GM12892 (cell line): ENCODE results near the gene LRMDA.

ENCODE experiments used
- DNase-seq: peaks from one replicate; pipeline ENCODE4 v3.0.0; 2011; ENCODE audit not compliant: insufficient read length
- FAIRE-seq: peaks from 2 replicates; lab custom pipeline; 2011; peaks lifted over from hg19 to GRCh38; lab: Jason Lieb, UNC
- POLR2A ChIP-seq: IDR thresholded peaks from 2 replicates; pipeline ENCODE4 v1.6.1; 2011; ENCODE audit warnings: low read depth, low read length, control low read depth
- POLR2AphosphoS5 ChIP-seq: IDR thresholded peaks from 2 replicates; pipeline ENCODE4 v1.6.1; 2011; ENCODE audit warnings: low read depth, low read length, control low read depth
- TAF1 ChIP-seq: IDR thresholded peaks from 2 replicates; pipeline ENCODE4 v1.6.1; 2011; ENCODE audit warnings: low read depth, mild to moderate bottlenecking, control low read depth, low read length, borderline replicate concordance

Gene LRMDA

DNA sequence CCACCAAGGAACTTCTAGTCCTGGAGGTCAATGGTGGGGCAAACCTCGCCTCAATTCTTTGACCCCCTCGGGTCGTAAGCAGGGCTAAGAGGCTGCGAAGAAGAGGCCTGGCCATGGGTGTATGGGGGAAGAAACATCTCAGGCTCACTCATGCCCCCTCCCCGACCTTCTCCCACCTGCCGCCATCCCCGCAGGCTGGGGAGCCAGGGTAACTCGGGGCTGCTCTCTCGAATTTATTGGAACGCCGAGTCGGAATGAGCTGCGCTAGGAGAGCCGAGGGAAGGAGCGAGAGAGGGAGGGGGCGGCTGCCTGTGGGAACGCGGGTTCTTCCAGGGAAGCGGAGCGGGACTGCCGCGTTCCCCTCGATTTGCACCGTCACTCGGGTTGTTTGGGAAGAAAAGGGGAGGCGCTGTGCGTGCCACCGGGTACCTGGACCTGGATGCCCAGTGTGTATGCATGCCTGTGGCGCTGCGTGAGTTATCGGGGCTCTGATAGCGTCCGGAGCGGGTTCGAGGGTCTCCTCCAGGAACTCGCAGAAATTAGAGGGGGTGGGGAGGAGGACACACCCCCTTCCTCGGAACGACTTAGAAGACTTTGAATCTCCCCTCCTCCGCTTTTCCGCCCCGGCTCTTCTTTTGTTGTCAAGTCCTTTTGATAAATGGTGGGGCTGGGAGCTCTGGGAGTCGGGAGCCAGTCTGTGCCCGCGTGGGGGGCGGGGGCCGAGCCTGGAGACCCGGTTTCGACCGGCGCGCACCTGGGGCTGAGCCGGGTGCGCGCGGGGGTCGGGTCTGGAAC is 28.1 kb upstream of the LRMDA start:
- FAIRE-seq = no peak
- no peak for TF ChIP-seq POLR2AphosphoS5
- no peak for TF ChIP-seq TAF1
- no peak for TF ChIP-seq POLR2A
- DNase-seq = no peak

DNA sequence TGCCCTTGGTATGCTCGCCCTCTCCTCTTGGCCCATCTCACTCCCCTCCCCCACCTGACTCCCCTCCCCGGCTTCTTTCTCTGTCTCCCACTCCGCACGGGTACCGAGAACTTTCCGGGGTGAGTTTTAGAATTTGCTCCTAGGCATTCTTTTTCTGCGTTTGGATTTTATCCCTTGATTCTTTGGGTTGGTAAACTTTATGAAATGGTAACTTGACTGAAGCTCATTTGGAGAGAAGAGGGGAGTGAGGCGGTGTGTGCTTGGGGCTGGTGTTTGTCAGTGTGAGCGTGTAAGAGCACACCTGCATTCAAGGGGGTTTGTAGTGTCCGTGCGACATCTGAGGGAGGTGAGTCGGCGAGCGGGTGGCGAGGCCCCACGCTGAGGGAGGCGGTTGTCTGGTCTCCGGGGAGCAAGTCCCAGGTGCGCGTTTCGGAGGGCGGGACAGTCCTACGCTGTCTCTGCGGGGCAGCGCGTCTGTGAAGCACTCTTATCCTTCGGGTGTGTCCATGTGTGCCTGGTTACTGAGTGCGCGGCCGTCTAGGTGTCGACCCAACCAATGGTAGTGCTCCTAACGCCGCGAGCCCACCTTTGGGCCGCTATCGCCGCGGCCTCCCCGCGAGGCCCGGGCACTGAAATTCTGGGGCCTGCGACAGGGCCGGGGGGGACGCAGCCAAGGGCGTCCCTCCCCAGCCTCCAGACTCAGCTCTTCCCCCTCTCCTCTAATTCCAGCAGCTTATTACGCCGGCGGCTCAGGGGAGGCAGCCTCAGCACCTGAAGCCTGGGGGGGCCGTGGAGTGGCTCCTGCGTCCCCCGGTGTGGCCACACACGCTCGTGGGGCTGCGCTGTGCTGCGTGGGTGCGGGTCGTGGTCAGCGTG is 27.2 kb upstream of the LRMDA start:
- DNase-seq (peak; percentile 33), FAIRE-seq (no peak)
- no peak for TF ChIP-seq TAF1
- no peak for TF ChIP-seq POLR2A
- TF ChIP-seq POLR2AphosphoS5 = no peak

DNA sequence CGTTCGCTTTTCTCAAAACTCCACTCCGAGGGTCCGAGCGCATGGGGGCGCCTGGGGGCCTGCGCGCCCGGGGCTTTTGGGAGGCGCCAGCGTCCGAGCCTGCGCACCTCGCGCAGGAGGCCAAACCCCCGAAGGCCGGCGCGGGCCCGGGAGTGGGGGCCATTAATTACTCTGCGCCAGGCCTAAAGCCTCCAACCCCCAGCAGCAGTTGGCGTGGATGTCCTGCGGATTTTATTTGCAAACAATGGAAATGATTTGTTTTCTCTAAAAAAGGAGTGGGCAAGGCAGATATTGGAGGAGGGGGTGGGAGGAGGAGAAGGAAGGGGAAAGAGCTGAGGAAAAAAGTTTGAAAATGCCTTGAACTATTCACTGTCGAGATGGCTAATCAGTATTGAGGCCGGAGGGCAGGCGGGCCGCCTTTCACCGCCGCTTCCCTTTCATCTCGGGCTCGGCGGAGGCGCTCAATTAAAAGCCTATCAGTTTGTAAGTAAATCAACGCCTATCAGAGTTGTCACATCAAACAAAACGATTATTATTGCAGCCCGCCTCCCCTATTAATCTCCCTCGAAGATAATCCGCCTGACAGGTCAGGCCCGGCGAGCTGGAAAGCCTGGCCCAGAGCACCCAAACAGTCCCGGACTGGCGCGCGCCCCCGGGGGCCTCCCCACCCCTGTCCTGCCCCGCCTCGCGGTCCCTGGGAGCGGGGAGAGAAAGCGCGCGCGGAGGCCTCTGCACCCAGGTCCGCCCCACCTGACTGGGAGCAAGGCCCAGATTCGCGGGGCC is 26.4 kb upstream of the LRMDA start:
- DNase-seq (no peak), FAIRE-seq (no peak)
- TF ChIP-seq POLR2A (no peak), POLR2AphosphoS5 (no peak), TAF1 (no peak)

DNA sequence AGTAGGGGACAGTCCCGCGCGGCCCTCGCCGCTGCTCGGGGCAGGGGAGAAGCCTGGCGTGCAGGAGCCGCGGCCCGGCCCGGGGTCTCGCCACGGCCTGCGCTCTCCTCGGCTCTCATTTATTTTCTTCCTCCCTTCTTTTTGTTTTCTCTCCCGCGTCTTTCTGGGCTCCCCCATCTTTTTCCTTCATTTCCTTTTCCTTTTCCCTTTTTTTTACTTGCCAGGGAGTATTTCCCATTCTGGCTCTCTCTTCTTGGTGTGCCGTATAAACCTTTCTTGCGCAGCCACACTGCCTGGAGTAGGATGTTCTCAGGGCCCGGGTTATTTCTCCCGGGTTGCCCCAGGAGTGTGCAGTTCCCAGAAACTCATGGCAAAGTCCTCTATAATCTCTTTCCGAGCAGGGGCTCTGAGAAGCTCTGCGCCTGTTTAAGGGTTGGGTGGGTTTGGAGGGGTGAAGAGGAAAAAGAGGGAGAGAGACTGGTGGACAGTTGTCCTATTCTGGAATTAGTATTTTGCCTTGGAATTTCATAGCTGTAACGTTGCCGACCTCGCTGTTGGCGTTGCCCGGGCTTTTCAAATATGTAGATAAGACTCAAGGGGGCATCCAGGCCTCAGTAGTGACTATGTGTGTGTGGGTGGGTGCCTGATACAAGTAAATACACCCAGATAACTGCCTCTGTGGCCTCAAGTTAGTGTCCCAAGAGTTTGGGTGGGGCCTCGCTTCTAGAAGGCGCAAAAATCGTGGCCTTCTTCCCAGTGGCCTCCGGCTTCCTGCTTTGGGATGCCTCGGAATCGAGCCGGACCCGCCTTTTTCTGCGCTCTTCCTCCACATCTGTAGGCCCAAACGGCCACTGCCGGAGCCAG is 25.6 kb upstream of the LRMDA start:
- TF ChIP-seq TAF1 (no peak), POLR2AphosphoS5 (no peak), POLR2A (no peak)
- FAIRE-seq (no peak), DNase-seq (no peak)

DNA sequence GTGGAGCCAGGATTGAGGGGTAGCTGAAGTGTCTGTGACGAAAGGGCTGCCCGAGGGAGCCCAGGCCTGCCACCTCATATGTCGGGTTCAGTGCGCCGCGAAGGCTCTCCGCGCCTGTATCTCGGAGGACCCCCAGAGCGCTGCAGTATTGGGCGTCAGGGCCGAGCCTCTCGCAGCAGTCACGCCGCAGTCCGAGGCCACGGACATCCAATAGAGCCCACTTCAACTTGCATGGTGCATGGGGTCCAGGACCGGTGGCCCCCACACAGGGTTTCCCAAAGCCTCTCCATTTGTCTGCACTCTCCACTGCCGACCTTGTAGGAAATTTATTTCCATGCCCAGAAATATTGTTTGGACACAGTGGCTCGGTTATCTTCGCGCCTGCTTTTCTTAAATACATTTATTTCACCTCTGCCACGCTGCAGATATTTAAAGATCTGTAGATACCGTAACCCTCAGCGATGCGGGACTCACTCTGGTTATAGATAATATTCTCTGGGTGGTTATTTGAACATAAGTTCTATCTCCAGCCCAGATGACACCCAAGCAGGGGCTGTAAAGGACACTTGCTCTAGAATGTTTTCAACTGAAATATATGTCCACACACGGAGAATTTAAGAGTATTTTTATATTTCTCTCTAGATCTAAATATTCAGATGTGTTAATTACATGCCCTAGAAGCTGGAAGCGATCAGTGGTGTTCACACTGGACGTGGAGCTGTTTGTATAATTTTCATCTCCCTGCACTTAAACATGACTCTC is 24.8 kb upstream of the LRMDA start:
- TF ChIP-seq TAF1 (no peak), POLR2AphosphoS5 (no peak), POLR2A (no peak)
- no peak for FAIRE-seq
- DNase-seq = no peak

DNA sequence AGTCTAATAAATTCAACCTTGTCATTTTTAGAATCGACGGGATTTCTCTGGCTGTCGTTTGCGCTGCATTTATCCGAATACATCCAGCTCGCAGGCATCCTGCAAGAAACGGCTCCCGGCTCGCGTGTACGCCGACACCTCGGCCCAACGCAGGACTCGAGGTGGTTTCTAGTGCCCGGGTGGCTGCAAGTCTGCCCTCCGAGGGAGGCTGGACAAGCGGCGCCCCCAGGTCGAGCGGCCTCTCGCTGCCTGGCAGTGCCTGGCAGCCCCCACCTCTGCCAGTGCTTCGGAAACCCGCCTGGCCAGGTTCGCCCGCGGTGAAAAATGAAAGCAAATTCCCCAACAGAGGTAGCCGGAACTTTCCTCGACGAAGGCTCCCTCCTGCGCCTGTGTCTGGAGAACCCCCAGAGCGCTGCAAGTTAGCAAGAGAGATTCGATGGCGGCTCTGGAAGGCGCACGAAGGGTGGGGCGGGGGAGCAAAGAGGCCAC is 24.2 kb upstream of the LRMDA start:
- TF ChIP-seq TAF1 (no peak), POLR2AphosphoS5 (no peak), POLR2A (no peak)
- FAIRE-seq (no peak), DNase-seq (no peak)

DNA sequence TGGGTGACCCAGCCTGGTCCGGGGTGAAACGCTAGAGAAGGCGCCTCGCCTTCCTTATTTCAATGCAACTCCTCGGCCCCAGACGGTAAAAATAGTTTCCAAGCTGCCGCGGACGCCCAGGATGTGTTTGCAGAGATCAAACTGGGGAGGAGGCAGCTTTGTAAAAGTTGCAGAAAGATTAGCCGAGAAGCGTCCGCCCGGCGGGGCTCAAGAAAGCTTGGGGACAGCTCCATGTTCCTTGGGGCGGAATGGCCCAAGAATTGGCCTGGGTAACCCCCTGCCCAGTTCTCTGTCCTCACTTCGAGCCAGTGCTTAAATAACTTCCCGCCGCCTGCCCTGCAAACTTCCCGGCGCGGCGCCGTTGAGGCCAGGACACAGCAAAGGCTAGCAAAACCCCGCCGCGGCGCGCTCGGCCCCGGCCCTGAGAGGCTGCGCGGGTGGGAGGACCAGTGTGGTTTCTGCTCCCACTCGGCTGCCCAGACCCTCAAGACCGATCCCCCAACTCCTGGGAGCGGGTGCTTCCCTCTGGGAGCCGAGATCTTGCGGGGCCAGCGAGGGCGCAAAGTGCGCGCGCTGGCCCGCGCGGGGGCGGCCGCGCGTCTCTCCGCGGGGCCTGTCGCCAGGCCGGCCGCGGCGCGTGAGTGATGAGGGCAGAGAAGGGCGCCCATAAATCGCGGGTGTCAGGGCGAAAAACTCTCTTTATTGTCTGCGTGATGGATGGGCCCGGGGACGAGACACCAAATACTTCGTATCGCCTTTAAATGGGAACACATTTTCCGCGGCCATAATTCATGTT is 23.5 kb upstream of the LRMDA start:
- DNase-seq = no peak
- TF ChIP-seq POLR2A (no peak), POLR2AphosphoS5 (no peak), TAF1 (no peak)
- FAIRE-seq = no peak

DNA sequence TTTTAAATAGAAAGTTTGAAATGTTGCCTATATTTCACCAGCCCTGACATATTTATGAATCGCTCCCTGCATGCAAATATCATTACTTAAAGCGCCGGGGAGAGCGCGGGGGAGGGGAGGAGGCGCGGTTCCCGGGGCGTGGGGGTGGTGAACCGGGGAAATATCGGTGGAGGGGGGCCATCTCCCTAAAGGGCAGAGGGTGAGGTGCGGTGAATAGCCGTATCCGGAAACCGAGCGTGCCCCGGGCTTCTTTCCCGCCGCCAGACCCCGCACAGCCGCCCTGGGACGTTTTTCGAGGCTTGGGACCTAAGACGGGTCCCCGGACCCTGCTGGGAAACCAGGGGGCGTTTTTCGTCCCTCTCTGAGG is 22.9 kb upstream of the LRMDA start:
- FAIRE-seq = no peak

More for the DNA sequence above, 22.9 kb upstream of the LRMDA start:
- no peak for DNase-seq
- TF ChIP-seq POLR2A (no peak), POLR2AphosphoS5 (no peak), TAF1 (no peak)
